ENCODE results near the gene SOS2.

- TF ChIP-seq EZH2phosphoT487 (IDR thresholded peaks at IDR 0.05; ENCODE audit: borderline replicate concordance) (no peak), CTCF (conservative IDR thresholded peaks at IDR 0.05; ENCODE audit: low read length) (no peak)
Observed at GRCh38 chr14:50215416-50215815, 16.0 kb downstream of the SOS2 start.

All from Loucy (cell line).